ENCODE results near the gene SNX17. TPM values are rescaled to one million over a fixed set of nuclear protein-coding genes. Genes with fewer than 3 reads are reported as not detected.

SNX17 gene
- total RNA-seq, 1 experiment from 2014 or later: 60.6 TPM

- H2AFZ ChIP-seq: no peak overlapping the region
- H3K4me2 ChIP-seq: no peak overlapping the region
- ChIA-PET POLR2A (ENCODE audit: unreplicated experiment) (interaction anchor here (0.5 to 0.6 kb wide), 2 partner anchors 12 to 162 kb away, joined by 7 to 31 read pairs; no protein-coding TSS in a partner anchor), CTCF (no interaction called here)
- H3K4me3 ChIP-seq: no peak overlapping the region
- peaks cover 8% of the 10 kb centered on the region for H3K79me2 ChIP-seq (ENCODE audit: low read depth)
- no peaks in the 10 kb centered on the region for H3K9me2 ChIP-seq (ENCODE audit: insufficient read depth)
- no peak for DNase-seq
- H4K20me1 ChIP-seq (ENCODE audit: insufficient read depth): no peaks in the 10 kb centered on the region
- H3F3A ChIP-seq (ENCODE audit: insufficient read depth, low read depth): peaks cover 46% of the 10 kb centered on the region
- H3K9me3 ChIP-seq (ENCODE audit: insufficient read depth, low read depth): no peaks in the 10 kb centered on the region
- no peak overlapping the region for H3K27ac ChIP-seq
- TF ChIP-seq EZH2 (IDR thresholded peaks at IDR 0.05; ENCODE audit: low read depth) (no peak), CTCF (conservative IDR thresholded peaks at IDR 0.05) (no peak)
- H3K27me3 ChIP-seq (ENCODE audit: insufficient read depth, low read depth): no peaks in the 10 kb centered on the region
- no TSS peak for BruUV-seq (replicated peaks)
- intact Hi-C loops (cut with micrococcal nuclease; ENCODE audit: unreplicated experiment): no loop called here
- H3K36me3 ChIP-seq (ENCODE audit: low read depth): peaks cover 27% of the 10 kb centered on the region
- H3K4me1 ChIP-seq (replicated peaks; ENCODE audit: insufficient read depth): peaks cover 7% of the 10 kb centered on the region
Observed at GRCh38 chr2:27362678-27363420, 7.6 kb upstream of the SNX17 start.

- no peaks in the 10 kb centered on the region for H3K9me3 ChIP-seq (ENCODE audit: insufficient read depth, low read depth)
- H3K27me3 ChIP-seq (ENCODE audit: insufficient read depth, low read depth): no peaks in the 10 kb centered on the region
- no peak overlapping the region for H3K4me2 ChIP-seq
- H3K9me2 ChIP-seq (ENCODE audit: insufficient read depth): no peaks in the 10 kb centered on the region
- H3K36me3 ChIP-seq (ENCODE audit: low read depth): peaks cover 33% of the 10 kb centered on the region
- H3K79me2 ChIP-seq (ENCODE audit: low read depth): peaks cover 9% of the 10 kb centered on the region
- no peak for TF ChIP-seq CTCF (conservative IDR thresholded peaks at IDR 0.05)
- TF ChIP-seq EZH2 (IDR thresholded peaks at IDR 0.05; ENCODE audit: low read depth): no peak
- ChIA-PET POLR2A (ENCODE audit: unreplicated experiment) (interaction anchor here (0.6 kb wide), 1 partner anchor 35 kb away, joined by 4 read pairs; no protein-coding TSS in a partner anchor), CTCF (no interaction called here)
- no peaks in the 10 kb centered on the region for H4K20me1 ChIP-seq (ENCODE audit: insufficient read depth)
- H3F3A ChIP-seq (ENCODE audit: insufficient read depth, low read depth): peaks cover 43% of the 10 kb centered on the region
- H3K27ac ChIP-seq: no peak overlapping the region
- intact Hi-C loops (cut with micrococcal nuclease; ENCODE audit: unreplicated experiment): no loop called here
- no TSS peak for BruUV-seq (replicated peaks)
- no peak for DNase-seq
- no peak overlapping the region for H3K4me3 ChIP-seq
- peaks cover 3% of the 10 kb centered on the region; the same call in 1 of the 2 replicates for H3K4me1 ChIP-seq (replicated peaks; ENCODE audit: insufficient read depth)
- H2AFZ ChIP-seq: no peak overlapping the region
Observed at GRCh38 chr2:27363933-27364332, 6.5 kb upstream of the SNX17 start.

GRCh38 chr2:27369471-27370025 is 868 bp upstream of the SNX17 start:
- BruUV-seq (replicated peaks): TSS peak; percentile 46
- CTCF ChIA-PET: interaction anchor here (0.5 to 1.2 kb wide), 3 partner anchors 9 to 107 kb away, joined by 3 to 7 read pairs (median 5); partner anchors contain the start of gene GTF3C2
- H3K79me2 ChIP-seq (ENCODE audit: low read depth): peaks cover 45% of the 10 kb centered on the region

More at GRCh38 chr2:27369471-27370025, 868 bp upstream of the SNX17 start:
- Histone ChIP-seq H3K27me3 (ENCODE audit: insufficient read depth, low read depth) (no peaks in the 10 kb centered on the region), H3K4me3 (peak overlapping the region; percentile 94), H3K9me2 (ENCODE audit: insufficient read depth) (no peaks in the 10 kb centered on the region), H3K4me2 (peak overlapping the region; percentile 94), H3K36me3 (ENCODE audit: low read depth) (peaks cover 33% of the 10 kb centered on the region), H3K9me3 (ENCODE audit: insufficient read depth, low read depth) (no peaks in the 10 kb centered on the region), H4K20me1 (ENCODE audit: insufficient read depth) (peaks cover 5% of the 10 kb centered on the region), H2AFZ (peak overlapping the region; percentile 100), H3K27ac (peak overlapping the region; percentile 17; the same call in 1 of the 2 replicates), H3K4me1 (replicated peaks; ENCODE audit: insufficient read depth) (peaks cover 27% of the 10 kb centered on the region), H3F3A (ENCODE audit: insufficient read depth, low read depth) (peaks cover 28% of the 10 kb centered on the region)
- no peak for TF ChIP-seq CTCF (conservative IDR thresholded peaks at IDR 0.05)
- no peak for TF ChIP-seq EZH2 (IDR thresholded peaks at IDR 0.05; ENCODE audit: low read depth)
- intact Hi-C loops (cut with micrococcal nuclease; ENCODE audit: unreplicated experiment): loop anchor here (1.0 to 5.0 kb wide), 4 partner anchors 13 to 272 kb away; partner anchors contain the start of genes GTF3C2 and NRBP1
- peak; percentile 56 to 63 for DNase-seq
- POLR2A ChIA-PET (ENCODE audit: unreplicated experiment): interaction anchor here (0.5 to 0.7 kb wide), 6 partner anchors 9 to 298 kb away, joined by 3 to 33 read pairs (median 3); partner anchors contain the start of genes GTF3C2 and OST4
